Fibroblast of pulmonary artery (primary cell): ENCODE data around the gene DGKB.

Experiments used
- DNase-seq: peaks from one replicate; pipeline ENCODE4 v3.0.0-alpha.2; 2010; ENCODE audit warnings: low read depth
- H3K4me3 ChIP-seq: replicated peaks from 2 replicates; pipeline ENCODE4 v1.5.1; 2011; ENCODE audit warnings: low read depth, mild to moderate bottlenecking, control low read depth, low read length, moderate library complexity
- CTCF ChIP-seq: IDR thresholded peaks from 2 replicates; pipeline ENCODE4 v1.5.1; 2011; ENCODE audit warnings: mild to moderate bottlenecking, control low read depth, low read length, inconsistent platforms; ENCODE audit errors: missing control alignments

Gene DGKB

GRCh38 chr7:14673202-14673601, 229.3 kb downstream of the DGKB start:
- DNase-seq: no peak
- H3K4me3 ChIP-seq: no peak overlapping the region
- TF ChIP-seq CTCF: no peak

- TF ChIP-seq CTCF: no peak
- DNase-seq: no peak
- H3K4me3 ChIP-seq: no peak overlapping the region
Measured at GRCh38 chr7:14666913-14667312, 235.6 kb downstream of the DGKB start.

DNA sequence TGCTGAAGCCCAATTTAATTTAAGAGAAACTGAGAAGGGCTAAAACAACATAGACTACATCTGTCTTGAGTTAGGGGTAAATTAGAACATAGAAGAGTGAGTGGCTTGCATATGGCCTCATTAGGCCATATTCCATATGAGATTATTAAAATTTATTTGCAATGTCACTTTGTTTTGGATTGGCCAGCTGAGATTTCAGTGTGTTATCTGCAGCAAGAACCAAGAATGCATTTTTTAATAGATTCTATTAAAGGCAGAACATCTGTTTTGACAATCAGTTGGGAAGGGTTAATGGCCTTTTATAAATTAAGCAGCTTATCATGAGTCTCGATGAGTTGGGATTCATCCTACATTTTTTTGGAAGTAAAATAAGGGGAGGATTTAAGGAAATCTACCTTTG, 236.2 kb downstream of the DGKB start:
- TF ChIP-seq CTCF: no peak
- H3K4me3 ChIP-seq: no peak overlapping the region
- no peak for DNase-seq

DNA sequence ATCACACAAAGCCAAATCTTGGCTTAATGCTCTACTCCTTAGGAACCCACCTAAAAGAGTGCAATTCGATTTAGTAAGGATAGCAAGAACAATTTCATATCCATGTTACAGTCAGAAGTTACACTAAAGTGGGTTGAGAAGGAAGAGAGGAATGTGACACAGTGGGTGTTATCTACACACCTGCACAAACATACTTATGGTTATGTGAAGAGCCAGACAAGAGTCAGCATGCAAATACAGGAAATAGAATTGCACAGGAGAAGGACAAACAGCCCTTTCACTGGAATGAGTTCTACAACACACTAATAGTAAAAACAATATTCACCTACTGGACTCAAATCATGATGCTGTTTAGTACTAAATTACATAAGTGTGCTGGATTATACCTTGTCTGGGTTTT, 262.8 kb downstream of the DGKB start:
- TF ChIP-seq CTCF: no peak
- no peak for DNase-seq
- H3K4me3 ChIP-seq: no peak overlapping the region

DNA sequence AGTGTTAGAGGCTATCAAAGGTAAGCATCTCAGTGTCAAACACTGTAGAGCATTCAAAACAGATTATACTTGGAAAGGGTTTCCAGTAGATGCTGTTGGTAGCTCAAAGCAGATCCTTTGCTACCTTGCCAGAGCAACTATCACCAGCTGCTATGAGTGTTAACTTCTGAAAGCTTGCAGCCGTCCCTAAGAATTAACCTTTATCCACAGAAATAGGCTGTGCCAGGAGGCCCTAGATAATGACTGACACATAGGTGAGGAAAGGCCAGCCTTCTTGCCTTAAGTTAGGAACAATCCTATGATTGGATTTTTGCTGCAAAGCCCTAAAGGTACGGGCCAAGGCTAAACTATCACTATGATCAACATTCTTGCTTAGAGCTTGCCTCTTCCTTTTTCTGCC, 263.2 kb downstream of the DGKB start:
- TF ChIP-seq CTCF: no peak
- DNase-seq: no peak
- H3K4me3 ChIP-seq: no peak overlapping the region

DNA sequence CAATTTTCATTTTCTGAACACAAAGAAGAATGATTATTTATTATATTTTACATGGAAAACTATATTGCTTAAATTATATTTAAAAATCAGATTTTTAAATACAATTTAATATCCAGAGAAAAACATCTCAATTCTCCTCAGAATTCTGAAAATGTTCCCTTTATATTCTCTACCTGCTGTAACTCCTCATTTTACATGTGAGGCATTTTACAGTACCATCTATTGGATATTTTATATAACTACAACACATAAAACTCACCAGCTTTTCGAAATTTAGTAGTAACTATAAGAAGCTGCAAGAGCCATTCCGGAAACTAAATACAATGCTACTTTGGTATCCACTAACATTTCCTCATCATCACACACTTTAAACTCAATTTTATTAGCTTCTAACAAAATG, 264.6 kb downstream of the DGKB start:
- DNase-seq: no peak
- no peak overlapping the region for H3K4me3 ChIP-seq
- TF ChIP-seq CTCF: no peak

- no peak for TF ChIP-seq CTCF
- H3K4me3 ChIP-seq: no peak overlapping the region
- no peak for DNase-seq
Measured at GRCh38 chr7:14635955-14636354, 266.6 kb downstream of the DGKB start.
